Measurements from ENCODE around the gene ROPN1B.

The ROPN1B gene

GRCh38 chr3:126003447-126004190, 34.6 kb downstream of the ROPN1B start:
- DNase-seq (ENCODE audit: low read depth in 2 of 2) = no peak

GRCh38 chr3:126004217-126004616, 35.2 kb downstream of the ROPN1B start:
- DNase-seq (ENCODE audit: low read depth in 2 of 2) = no peak

GRCh38 chr3:126004692-126005091, 35.7 kb downstream of the ROPN1B start:
- DNase-seq (ENCODE audit: low read depth in 2 of 2) = no peak

GRCh38 chr3:126005951-126006350, 37.0 kb downstream of the ROPN1B start:
- no peak for DNase-seq (ENCODE audit: low read depth in 2 of 2)

GRCh38 chr3:126008219-126008618, 39.2 kb downstream of the ROPN1B start:
- no peak for DNase-seq (ENCODE audit: low read depth in 2 of 2)

GRCh38 chr3:126009181-126009580, 40.2 kb downstream of the ROPN1B start:
- DNase-seq (ENCODE audit: low read depth in 2 of 2) = no peak

- no peak for DNase-seq (ENCODE audit: low read depth in 2 of 2)
Measured at GRCh38 chr3:126013751-126014156, 44.8 kb downstream of the ROPN1B start.

- no peak for DNase-seq (ENCODE audit: low read depth in 2 of 2)
Measured at GRCh38 chr3:126014252-126014651, 45.3 kb downstream of the ROPN1B start.

GRCh38 chr3:126015075-126015474, 46.1 kb downstream of the ROPN1B start:
- DNase-seq (ENCODE audit: low read depth in 2 of 2) = no peak

GRCh38 chr3:126016616-126017015, 47.6 kb downstream of the ROPN1B start:
- DNase-seq (ENCODE audit: low read depth in 2 of 2) = no peak

- DNase-seq (ENCODE audit: low read depth in 2 of 2) = no peak
Measured at GRCh38 chr3:126017362-126017761, 48.4 kb downstream of the ROPN1B start.

- DNase-seq (ENCODE audit: low read depth in 2 of 2) = no peak
Measured at GRCh38 chr3:126018545-126018944, 49.6 kb downstream of the ROPN1B start.

GRCh38 chr3:126018995-126019394, 50.0 kb downstream of the ROPN1B start:
- DNase-seq (ENCODE audit: low read depth in 2 of 2) = no peak

GRCh38 chr3:126019683-126020082, 50.7 kb downstream of the ROPN1B start:
- no peak for DNase-seq (ENCODE audit: low read depth in 2 of 2)

- DNase-seq (ENCODE audit: low read depth in 2 of 2) = no peak
Measured at GRCh38 chr3:126021224-126021623, 52.2 kb downstream of the ROPN1B start.

GRCh38 chr3:126021702-126022101, 52.7 kb downstream of the ROPN1B start:
- no peak for DNase-seq (ENCODE audit: low read depth in 2 of 2)

- no peak for DNase-seq (ENCODE audit: low read depth in 2 of 2)
Measured at GRCh38 chr3:126022741-126023359, 53.9 kb downstream of the ROPN1B start.

GRCh38 chr3:126023390-126023789, 54.4 kb downstream of the ROPN1B start:
- no peak for DNase-seq (ENCODE audit: low read depth in 2 of 2)

- DNase-seq (ENCODE audit: low read depth in 2 of 2) = no peak
Measured at GRCh38 chr3:126024049-126024854, 55.3 kb downstream of the ROPN1B start.

GRCh38 chr3:126025116-126025729, 56.2 kb downstream of the ROPN1B start:
- no peak for DNase-seq (ENCODE audit: low read depth in 2 of 2)

- no peak for DNase-seq (ENCODE audit: low read depth in 2 of 2)
Measured at GRCh38 chr3:126025862-126026261, 56.9 kb downstream of the ROPN1B start.

- DNase-seq (ENCODE audit: low read depth in 2 of 2) = no peak
Measured at GRCh38 chr3:126026277-126026751, 57.3 kb downstream of the ROPN1B start.

Measured in stimulated activated CD8-positive, alpha-beta memory T cell treated with anti-CD3 and anti-CD28 coated beads, Interleukin-15, amount 100 ng/mL, for 4 hours (primary cell).